Measurements from ENCODE around the gene EIPR1.

- TF ChIP-seq CTCF (IDR thresholded peaks at IDR 0.05; ENCODE audit: insufficient read depth, low read length, poor library complexity, severe bottlenecking) (no peak), EZH2phosphoT487 (conservative IDR thresholded peaks at IDR 0.05; ENCODE audit: low read length) (no peak)
Measured at GRCh38 chr2:3205845-3206244, 171.8 kb downstream of the EIPR1 start.
